NCI-H2196 treated with DMSO at 0.1 percent for 48 hours (cell line): ENCODE results near the gene NOLC1.

ENCODE experiments used
- DNase-seq: peaks from one replicate; lab custom pipeline; 2025; ENCODE audit not compliant: unreplicated experiment; lab: John Stamatoyannopoulos, UW

The NOLC1 gene

GRCh38 chr10:102200751-102201640 is 48.8 kb downstream of the NOLC1 start:
- DNase-seq = no peak

- DNase-seq = no peak
Measured at GRCh38 chr10:102202386-102202785, 50.2 kb downstream of the NOLC1 start.

GRCh38 chr10:102208311-102209035 is 56.3 kb downstream of the NOLC1 start:
- no peak for DNase-seq

GRCh38 chr10:102211615-102212299 is 59.6 kb downstream of the NOLC1 start:
- DNase-seq = no peak
